Erythroblast (primary cell): Measurements from ENCODE around the gene USP17L25.
"Not testable (repeated sequence)": the region's sequence is repeated elsewhere in the genome, so short reads cannot be mapped to it uniquely, and the experiment has no call there.

Experiments used
- DNase-seq, 2 experiments: peaks; one replicate each; lab custom pipeline; 2025; lab: John Stamatoyannopoulos, UW

Gene USP17L25, protein sequence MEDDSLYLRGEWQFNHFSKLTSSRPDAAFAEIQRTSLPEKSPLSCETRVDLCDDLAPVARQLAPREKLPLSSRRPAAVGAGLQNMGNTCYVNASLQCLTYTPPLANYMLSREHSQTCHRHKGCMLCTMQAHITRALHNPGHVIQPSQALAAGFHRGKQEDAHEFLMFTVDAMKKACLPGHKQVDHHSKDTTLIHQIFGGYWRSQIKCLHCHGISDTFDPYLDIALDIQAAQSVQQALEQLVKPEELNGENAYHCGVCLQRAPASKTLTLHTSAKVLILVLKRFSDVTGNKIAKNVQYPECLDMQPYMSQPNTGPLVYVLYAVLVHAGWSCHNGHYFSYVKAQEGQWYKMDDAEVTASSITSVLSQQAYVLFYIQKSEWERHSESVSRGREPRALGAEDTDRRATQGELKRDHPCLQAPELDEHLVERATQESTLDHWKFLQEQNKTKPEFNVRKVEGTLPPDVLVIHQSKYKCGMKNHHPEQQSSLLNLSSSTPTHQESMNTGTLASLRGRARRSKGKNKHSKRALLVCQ

GRCh38 chr4:9329611-9330010 lies at the start of gene USP17L25:
TSS of gene USP17L25 (plus strand) at chr4:9329911. CDS start at chr4:9329911, 0 bp downstream.
- not testable (repeated sequence) for DNase-seq

DNA sequence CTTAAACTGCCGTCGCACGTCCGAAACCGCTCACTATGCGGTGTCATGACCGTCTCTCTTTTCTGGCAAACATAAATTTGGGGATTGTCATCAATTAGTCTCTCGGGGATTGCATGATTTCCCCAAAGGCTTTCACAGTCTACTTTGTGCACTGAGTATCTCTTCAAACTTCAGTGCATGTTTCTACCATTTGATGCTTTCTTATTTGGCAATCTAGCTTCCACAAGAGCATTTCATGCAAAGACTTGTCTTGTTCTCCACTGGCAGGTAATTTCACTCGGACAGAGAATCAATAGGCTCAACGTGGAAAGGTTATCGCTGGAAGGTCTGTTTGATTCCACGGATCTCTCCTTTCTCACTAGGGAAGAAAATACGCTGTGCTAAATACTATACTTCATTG lies 5.5 kb upstream of the USP17L25 start:
- DNase-seq: not testable (repeated sequence)

GRCh38 chr4:9324865-9325264 lies 4.8 kb upstream of the USP17L25 start, which contains the start of gene USP17L24:
TSS of gene USP17L24 (plus strand) at chr4:9325165. CDS start at chr4:9325165, 0 bp downstream.
- DNase-seq: not testable (repeated sequence)

DNA sequence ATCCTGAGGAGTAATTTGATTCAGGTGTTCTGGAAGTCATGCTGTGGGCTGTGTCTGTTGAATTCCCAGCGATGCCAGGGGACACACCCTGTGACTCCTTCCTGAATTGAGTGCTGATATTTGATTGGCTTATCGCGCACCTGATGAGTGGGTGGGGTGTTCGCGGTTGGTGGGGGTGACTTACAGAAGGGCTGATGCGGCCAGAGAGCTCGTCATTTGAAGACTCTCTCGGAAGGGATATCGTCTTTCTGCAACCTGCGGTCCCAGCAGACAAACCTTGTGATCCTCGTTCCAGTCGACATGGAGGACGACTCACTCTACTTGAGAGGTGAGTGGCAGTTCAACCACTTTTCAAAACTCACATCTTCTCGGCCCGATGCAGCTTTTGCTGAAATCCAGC lies 4.6 kb downstream of the USP17L25 start, which contains the start of gene USP17L26:
Gene USP17L26 (plus strand): TSS at position 301 of the 400 bp plus-strand sequence. CDS start 0 bp downstream, at position 301.
- DNase-seq: not testable (repeated sequence)

DNA sequence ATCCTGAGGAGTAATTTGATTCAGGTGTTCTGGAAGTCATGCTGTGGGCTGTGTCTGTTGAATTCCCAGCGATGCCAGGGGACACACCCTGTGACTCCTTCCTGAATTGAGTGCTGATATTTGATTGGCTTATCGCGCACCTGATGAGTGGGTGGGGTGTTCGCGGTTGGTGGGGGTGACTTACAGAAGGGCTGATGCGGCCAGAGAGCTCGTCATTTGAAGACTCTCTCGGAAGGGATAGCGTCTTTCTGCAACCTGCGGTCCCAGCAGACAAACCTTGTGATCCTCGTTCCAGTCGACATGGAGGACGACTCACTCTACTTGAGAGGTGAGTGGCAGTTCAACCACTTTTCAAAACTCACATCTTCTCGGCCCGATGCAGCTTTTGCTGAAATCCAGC lies 9.4 kb downstream of the USP17L25 start, which contains the start of gene USP17L5:
Gene USP17L5 (plus strand): TSS at position 301 of the 400 bp plus-strand sequence. CDS start 0 bp downstream, at position 301.
- DNase-seq: not testable (repeated sequence)

- not testable (repeated sequence) for DNase-seq
These were observed 14.1 kb downstream of the USP17L25 start, which contains the start of gene USP17L27 for GRCh38 chr4:9343848-9344247. TSS of gene USP17L27 (plus strand) at chr4:9344148. CDS start at chr4:9344148, 0 bp downstream.

DNA sequence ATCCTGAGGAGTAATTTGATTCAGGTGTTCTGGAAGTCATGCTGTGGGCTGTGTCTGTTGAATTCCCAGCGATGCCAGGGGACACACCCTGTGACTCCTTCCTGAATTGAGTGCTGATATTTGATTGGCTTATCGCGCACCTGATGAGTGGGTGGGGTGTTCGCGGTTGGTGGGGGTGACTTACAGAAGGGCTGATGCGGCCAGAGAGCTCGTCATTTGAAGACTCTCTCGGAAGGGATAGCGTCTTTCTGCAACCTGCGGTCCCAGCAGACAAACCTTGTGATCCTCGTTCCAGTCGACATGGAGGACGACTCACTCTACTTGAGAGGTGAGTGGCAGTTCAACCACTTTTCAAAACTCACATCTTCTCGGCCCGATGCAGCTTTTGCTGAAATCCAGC lies 18.9 kb downstream of the USP17L25 start, which contains the start of gene USP17L28:
Gene USP17L28 (plus strand): TSS at position 301 of the 400 bp plus-strand sequence. CDS start 0 bp downstream, at position 301.
- DNase-seq: not testable (repeated sequence)

GRCh38 chr4:9350866-9351265 lies 21.2 kb downstream of the USP17L25 start:
- not testable (repeated sequence) for DNase-seq

GRCh38 chr4:9353338-9353737 lies 23.6 kb downstream of the USP17L25 start, which contains the start of gene USP17L29:
TSS of gene USP17L29 (plus strand) at chr4:9353638. CDS start at chr4:9353638, 0 bp downstream.
- not testable (repeated sequence) for DNase-seq

DNA sequence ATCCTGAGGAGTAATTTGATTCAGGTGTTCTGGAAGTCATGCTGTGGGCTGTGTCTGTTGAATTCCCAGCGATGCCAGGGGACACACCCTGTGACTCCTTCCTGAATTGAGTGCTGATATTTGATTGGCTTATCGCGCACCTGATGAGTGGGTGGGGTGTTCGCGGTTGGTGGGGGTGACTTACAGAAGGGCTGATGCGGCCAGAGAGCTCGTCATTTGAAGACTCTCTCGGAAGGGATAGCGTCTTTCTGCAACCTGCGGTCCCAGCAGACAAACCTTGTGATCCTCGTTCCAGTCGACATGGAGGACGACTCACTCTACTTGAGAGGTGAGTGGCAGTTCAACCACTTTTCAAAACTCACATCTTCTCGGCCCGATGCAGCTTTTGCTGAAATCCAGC lies 33.1 kb downstream of the USP17L25 start, which contains the start of gene USP17L30:
Gene USP17L30 (plus strand): TSS at position 301 of the 400 bp plus-strand sequence. CDS start 0 bp downstream, at position 301.
- not testable (repeated sequence) for DNase-seq

GRCh38 chr4:9379881-9380280 lies 50.2 kb downstream of the USP17L25 start:
- DNase-seq: not testable (repeated sequence)
